K562 (cell line): ENCODE data around the gene MOB1B. TPM values are rescaled to one million over a fixed set of nuclear protein-coding genes. Genes with fewer than 3 reads are reported as not detected.
A peak's percentile ranks its signal among the peaks of the same experiment; 100 is the strongest.

Experiments used
- CREM ChIP-seq: IDR thresholded peaks from 2 replicates; pipeline ENCODE4 v1.6.1; 2014; ENCODE audit warnings: antibody characterized with exemption, low read depth
- ERF ChIP-seq: fragments of 450-650 bp; formaldehyde crosslinking; IDR thresholded peaks from 2 replicates; pipeline ENCODE4 v1.4.0; 2020; ENCODE audit warnings: mild to moderate bottlenecking, mixed read lengths
- HINFP ChIP-seq: fragments of 450-650 bp; conservative IDR thresholded peaks from 2 replicates; pipeline ENCODE4 v1.6.1; 2016; ENCODE audit warnings: missing genetic modification characterization, low read depth, mild to moderate bottlenecking, control low read depth, missing compliant biosample characterization
- IFI16 ChIP-seq: fragments of 250-450 bp; sonication (Bioruptor Pico); IDR thresholded peaks from 2 replicates; pipeline ENCODE4 v2.1.2; 2022; ENCODE audit warnings: mild to moderate bottlenecking, inconsistent platforms
- KLF13 ChIP-seq: fragments of 450-650 bp; IDR thresholded peaks from 2 replicates; pipeline ENCODE4 v1.6.1; 2016; ENCODE audit warnings: missing genetic modification characterization, low read depth, mild to moderate bottlenecking, missing compliant biosample characterization, moderate library complexity, borderline replicate concordance
- KLF6 ChIP-seq: fragments of 250-450 bp; sonication (Bioruptor Pico); IDR thresholded peaks from 2 replicates; pipeline ENCODE4 v1.4.0; 2020; ENCODE audit warnings: mild to moderate bottlenecking, moderate library complexity, borderline replicate concordance
- NFE2 ChIP-seq: IDR thresholded peaks from 2 replicates; pipeline ENCODE4 v1.6.1; 2014; ENCODE audit warnings: antibody characterized with exemption, low read depth
- NFRKB ChIP-seq: fragments of 450-650 bp; IDR thresholded peaks from 2 replicates; pipeline ENCODE4 v1.6.1; 2016; ENCODE audit warnings: low read depth
- U2AF2 ChIP-seq: fragments of 200-400 bp; formaldehyde crosslinking; optimal IDR thresholded peaks from 2 replicates; pipeline ENCODE3; 2017; ENCODE audit warnings: low read depth, mild to moderate bottlenecking, low read length
- ZEB2 ChIP-seq: fragments of 450-650 bp; IDR thresholded peaks from 2 replicates; pipeline ENCODE4 v1.6.1; 2016
- ZNF589 ChIP-seq: fragments of 200-800 bp; sonication (Bioruptor generic); IDR thresholded peaks from 2 replicates; pipeline ENCODE4 v1.6.1; 2016; ENCODE audit warnings: low read depth, missing genetic modification characterization, missing compliant biosample characterization
- polyA plus RNA-seq, 8 experiments: library from polyadenylated mRNA; depleted of rRNA in 4 of 8; stranded (reverse) in 5 of 8; unstranded in 3 of 8; fragments of >200 nt; fragmentation: Nextera tagmentation in 2 of 8; fragmentation: Illumina TruSeq in 1 of 8; extraction: Ambion mirVana in 2 of 8; extraction: Trizol in 1 of 8; gene quantifications; 2 replicates each; pipeline versions ENCODE4 v1.2.1 to v1.2.3, GENCODE V29; 2011 to 2014; ENCODE audit warnings: inconsistent platforms in 1 of 8, missing spikeins in 1 of 8
- total RNA-seq, 7 experiments: library from RNA; depleted of rRNA in 6 of 7; stranded (reverse); fragments of >200 nt in 6 of 7; fragmentation: Illumina TruSeq in 2 of 7; extraction: Trizol in 2 of 7; gene quantifications; 2 replicates each; pipeline versions ENCODE4 v1.2.1 to v1.2.3, GENCODE V29; 2011 to 2021; ENCODE audit warnings: low replicate concordance in 1 of 7
- TF ChIP-seq, protein P1 (sequence below), 2 experiments: fragments of 450-650 bp; formaldehyde crosslinking in 1 of 2; IDR thresholded peaks; 2 replicates each; pipeline versions ENCODE4 v1.4.0 to v1.6.1; 2014 to 2020; ENCODE audit warnings: mild to moderate bottlenecking in 2 of 2, borderline replicate concordance in 1 of 2, low read depth in 1 of 2
- TF ChIP-seq, protein P2 (sequence below): sonication (generic); formaldehyde crosslinking; IDR thresholded peaks from 2 replicates; pipeline ENCODE4 v1.8.0; 2022; ENCODE audit warnings: mild to moderate bottlenecking, missing genetic modification reagents, borderline replicate concordance
- TF ChIP-seq, protein P3 (sequence below): fragments of 250-450 bp; sonication (Bioruptor Pico); IDR thresholded peaks from 2 replicates; pipeline ENCODE4 v1.5.0; 2020; ENCODE audit warnings: mild to moderate bottlenecking, borderline replicate concordance

Gene MOB1B
- total and polyA plus RNA-seq, 9 of the 15 experiments (the other 6 are each of a cell fraction or from before 2014, with no cell fraction given) = 8.4 to 37.8 (median 19.0) TPM

GRCh38 chr4:70901984-70902576 lies at the start of gene MOB1B (continued):
- TF ChIP-seq, protein P1, sequence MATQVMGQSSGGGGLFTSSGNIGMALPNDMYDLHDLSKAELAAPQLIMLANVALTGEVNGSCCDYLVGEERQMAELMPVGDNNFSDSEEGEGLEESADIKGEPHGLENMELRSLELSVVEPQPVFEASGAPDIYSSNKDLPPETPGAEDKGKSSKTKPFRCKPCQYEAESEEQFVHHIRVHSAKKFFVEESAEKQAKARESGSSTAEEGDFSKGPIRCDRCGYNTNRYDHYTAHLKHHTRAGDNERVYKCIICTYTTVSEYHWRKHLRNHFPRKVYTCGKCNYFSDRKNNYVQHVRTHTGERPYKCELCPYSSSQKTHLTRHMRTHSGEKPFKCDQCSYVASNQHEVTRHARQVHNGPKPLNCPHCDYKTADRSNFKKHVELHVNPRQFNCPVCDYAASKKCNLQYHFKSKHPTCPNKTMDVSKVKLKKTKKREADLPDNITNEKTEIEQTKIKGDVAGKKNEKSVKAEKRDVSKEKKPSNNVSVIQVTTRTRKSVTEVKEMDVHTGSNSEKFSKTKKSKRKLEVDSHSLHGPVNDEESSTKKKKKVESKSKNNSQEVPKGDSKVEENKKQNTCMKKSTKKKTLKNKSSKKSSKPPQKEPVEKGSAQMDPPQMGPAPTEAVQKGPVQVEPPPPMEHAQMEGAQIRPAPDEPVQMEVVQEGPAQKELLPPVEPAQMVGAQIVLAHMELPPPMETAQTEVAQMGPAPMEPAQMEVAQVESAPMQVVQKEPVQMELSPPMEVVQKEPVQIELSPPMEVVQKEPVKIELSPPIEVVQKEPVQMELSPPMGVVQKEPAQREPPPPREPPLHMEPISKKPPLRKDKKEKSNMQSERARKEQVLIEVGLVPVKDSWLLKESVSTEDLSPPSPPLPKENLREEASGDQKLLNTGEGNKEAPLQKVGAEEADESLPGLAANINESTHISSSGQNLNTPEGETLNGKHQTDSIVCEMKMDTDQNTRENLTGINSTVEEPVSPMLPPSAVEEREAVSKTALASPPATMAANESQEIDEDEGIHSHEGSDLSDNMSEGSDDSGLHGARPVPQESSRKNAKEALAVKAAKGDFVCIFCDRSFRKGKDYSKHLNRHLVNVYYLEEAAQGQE (IDR thresholded peaks at IDR 0.05; ENCODE audit: borderline replicate concordance) = peak; percentile 70
- TF ChIP-seq, protein P1 (CRISPR knock-in tag; IDR thresholded peaks at IDR 0.05; ENCODE audit: low read depth) = no peak
- TF ChIP-seq KLF13 (tag) (no peak), ZNF589 (peak; percentile 53; the same call in 1 of the 2 replicates), IFI16 (no peak), HINFP (tag) (no peak), NFE2 (no peak), U2AF2 (no peak), NFRKB (no peak), KLF6 (CRISPR knock-in tag) (no peak), ERF (CRISPR knock-in tag) (no peak), ZEB2 (no peak), CREM (no peak)
- TF ChIP-seq, protein P2, sequence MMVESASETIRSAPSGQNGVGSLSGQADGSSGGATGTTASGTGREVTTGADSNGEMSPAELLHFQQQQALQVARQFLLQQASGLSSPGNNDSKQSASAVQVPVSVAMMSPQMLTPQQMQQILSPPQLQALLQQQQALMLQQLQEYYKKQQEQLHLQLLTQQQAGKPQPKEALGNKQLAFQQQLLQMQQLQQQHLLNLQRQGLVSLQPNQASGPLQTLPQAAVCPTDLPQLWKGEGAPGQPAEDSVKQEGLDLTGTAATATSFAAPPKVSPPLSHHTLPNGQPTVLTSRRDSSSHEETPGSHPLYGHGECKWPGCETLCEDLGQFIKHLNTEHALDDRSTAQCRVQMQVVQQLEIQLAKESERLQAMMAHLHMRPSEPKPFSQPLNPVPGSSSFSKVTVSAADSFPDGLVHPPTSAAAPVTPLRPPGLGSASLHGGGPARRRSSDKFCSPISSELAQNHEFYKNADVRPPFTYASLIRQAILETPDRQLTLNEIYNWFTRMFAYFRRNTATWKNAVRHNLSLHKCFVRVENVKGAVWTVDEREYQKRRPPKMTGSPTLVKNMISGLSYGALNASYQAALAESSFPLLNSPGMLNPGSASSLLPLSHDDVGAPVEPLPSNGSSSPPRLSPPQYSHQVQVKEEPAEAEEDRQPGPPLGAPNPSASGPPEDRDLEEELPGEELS (CRISPR knock-in tag) = 0 out of 2 replicates have a peak, but pooled peaks have one; percentile 23
- TF ChIP-seq, protein P3, sequence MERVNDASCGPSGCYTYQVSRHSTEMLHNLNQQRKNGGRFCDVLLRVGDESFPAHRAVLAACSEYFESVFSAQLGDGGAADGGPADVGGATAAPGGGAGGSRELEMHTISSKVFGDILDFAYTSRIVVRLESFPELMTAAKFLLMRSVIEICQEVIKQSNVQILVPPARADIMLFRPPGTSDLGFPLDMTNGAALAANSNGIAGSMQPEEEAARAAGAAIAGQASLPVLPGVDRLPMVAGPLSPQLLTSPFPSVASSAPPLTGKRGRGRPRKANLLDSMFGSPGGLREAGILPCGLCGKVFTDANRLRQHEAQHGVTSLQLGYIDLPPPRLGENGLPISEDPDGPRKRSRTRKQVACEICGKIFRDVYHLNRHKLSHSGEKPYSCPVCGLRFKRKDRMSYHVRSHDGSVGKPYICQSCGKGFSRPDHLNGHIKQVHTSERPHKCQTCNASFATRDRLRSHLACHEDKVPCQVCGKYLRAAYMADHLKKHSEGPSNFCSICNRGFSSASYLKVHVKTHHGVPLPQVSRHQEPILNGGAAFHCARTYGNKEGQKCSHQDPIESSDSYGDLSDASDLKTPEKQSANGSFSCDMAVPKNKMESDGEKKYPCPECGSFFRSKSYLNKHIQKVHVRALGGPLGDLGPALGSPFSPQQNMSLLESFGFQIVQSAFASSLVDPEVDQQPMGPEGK (CRISPR knock-in tag) = no peak
